A673 (cell line): ENCODE measurements around the gene UBL4B. TPM values are rescaled to one million over a fixed set of nuclear protein-coding genes. Genes with fewer than 3 reads are reported as not detected.
A peak's percentile ranks its signal among the peaks of the same experiment; 100 is the strongest.

Source experiments
- Bru-seq: library from RNA; stranded (reverse); fragments of 400-500 nt; gene quantifications from one replicate; lab custom pipeline; 2021; lab: Mats Ljungman, UMichigan
- BruChase-seq, 2 experiments: library from RNA; stranded (reverse); fragments of 400-500 nt; gene quantifications; one replicate each; lab custom pipeline; 2021; lab: Mats Ljungman, UMichigan
- BruUV-seq: library from RNA; stranded (reverse); fragments of 400-500 nt; replicated peaks from 2 replicates; lab custom pipeline; 2021; lab: Mats Ljungman, UMichigan
- CTCF ChIA-PET: fragments of 300-600 bp; sonication (Branson Sonifier 250); formaldehyde crosslinking; loops from one replicate; lab custom pipeline; 2022; ENCODE audit warnings: antibody characterized with exemption; lab: Charles Lee
- POLR2A ChIA-PET: fragments of 300-600 bp; sonication (Branson Sonifier 250); formaldehyde crosslinking; loops from one replicate; lab custom pipeline; 2022; ENCODE audit warnings: antibody characterized with exemption; ENCODE audit not compliant: low non-redundant PET; lab: Charles Lee
- DNase-seq: peaks from one replicate; pipeline ENCODE4 v3.0.0-alpha.2; 2015; ENCODE audit warnings: low spot score
- H3K27ac ChIP-seq: fragments of 200-600 bp; sonication (generic); 2 replicates; pipeline ENCODE4 v1.5.1; 2016; ENCODE audit warnings: mixed run types, low read depth, mild to moderate bottlenecking, mixed read lengths, antibody characterized with exemption, low read length; ENCODE audit not compliant: poor library complexity, severe bottlenecking
- H3K27me3 ChIP-seq: fragments of 200-600 bp; sonication (generic); replicated peaks from 2 replicates; pipeline ENCODE4 v1.6.1; 2017; ENCODE audit warnings: mixed run types, low read depth, mild to moderate bottlenecking, mixed read lengths, antibody characterized with exemption, low read length; ENCODE audit not compliant: insufficient read depth, poor library complexity
- H3K36me3 ChIP-seq: fragments of 200-600 bp; sonication (generic); 2 replicates; pipeline ENCODE4 v1.6.1; 2016; ENCODE audit warnings: mixed run types, mild to moderate bottlenecking, mixed read lengths, antibody characterized with exemption, low read length; ENCODE audit not compliant: insufficient read depth, poor library complexity, severe bottlenecking
- H3K4me1 ChIP-seq: fragments of 200-600 bp; sonication (generic); 2 replicates; pipeline ENCODE4 v1.6.1; 2017; ENCODE audit warnings: mixed run types, mild to moderate bottlenecking, mixed read lengths, antibody characterized with exemption, low read length; ENCODE audit not compliant: insufficient read depth, poor library complexity, severe bottlenecking
- H3K4me3 ChIP-seq: fragments of 200-600 bp; sonication (generic); 2 replicates; pipeline ENCODE4 v1.5.1; 2016; ENCODE audit warnings: low read depth, mixed run types, mild to moderate bottlenecking, mixed read lengths, low read length; ENCODE audit not compliant: poor library complexity, severe bottlenecking
- H3K9me3 ChIP-seq: fragments of 200-600 bp; sonication (generic); 2 replicates; pipeline ENCODE4 v1.6.1; 2016; ENCODE audit warnings: mixed run types, low read depth, mild to moderate bottlenecking, mixed read lengths, antibody characterized with exemption, low read length; ENCODE audit not compliant: poor library complexity, severe bottlenecking
- CTCF ChIP-seq: fragments of 300-800, 200-600 bp; sonication (generic); conservative IDR thresholded peaks from 2 replicates; pipeline ENCODE4 v1.5.1; 2017; ENCODE audit warnings: low read depth, mild to moderate bottlenecking, antibody characterized with exemption, low read length, moderate library complexity, mixed read lengths
- EZH2 ChIP-seq: fragments of 200-600 bp; sonication (generic); IDR thresholded peaks from 2 replicates; pipeline ENCODE4 v1.6.1; 2017; ENCODE audit warnings: borderline replicate concordance, low read depth, mild to moderate bottlenecking, mixed read lengths, antibody characterized with exemption, low read length; ENCODE audit not compliant: poor library complexity, severe bottlenecking
- intact Hi-C: fragments of 100-400 bp; cut with micrococcal nuclease; formaldehyde crosslinking; loops from one replicate; pipeline ENCODE4 v1.10.0; 2022; ENCODE audit not compliant: unreplicated experiment
- long read RNA-seq: library from polyadenylated mRNA; stranded (forward); transcript quantifications from one replicate; pipeline ENCODE4 v2.0.0, GENCODE V29; 2022
- total RNA-seq: library from RNA; stranded (reverse); gene quantifications from 2 replicates; pipeline ENCODE4 v1.2.3, GENCODE V29; 2021

The UBL4B gene
- total RNA-seq = not detected in 2 replicates
- not detected for Bru-seq, nascent RNA
- not detected for BruChase-seq, experiment 1, labeled RNA remaining after a 2-hour chase
- percentile 32 among the genes with signal in this experiment for BruChase-seq, experiment 2, labeled RNA remaining after a 6-hour chase
- long read RNA-seq = 0 reads

DNA sequence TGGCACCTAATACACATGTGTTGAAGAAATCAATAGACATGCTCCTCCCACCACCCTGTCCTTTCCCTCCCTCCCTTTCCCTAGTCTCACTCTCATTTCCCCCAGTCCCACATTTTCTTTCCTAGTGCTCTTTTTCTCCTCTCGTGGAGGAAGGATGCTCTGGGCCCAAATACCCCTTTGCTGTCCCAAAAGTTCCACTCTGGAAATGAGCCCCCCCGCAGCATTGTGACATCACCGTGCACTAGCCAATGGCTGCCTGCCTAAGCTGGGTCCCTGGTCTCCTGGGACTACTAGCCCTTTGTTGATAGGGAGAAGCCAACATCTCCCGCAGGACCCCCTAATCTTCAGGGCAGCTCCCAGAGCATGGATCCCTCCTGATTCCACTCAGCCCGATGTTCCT, at the start of gene UBL4B:
UBL4B (plus strand) TSS at position 301 of the 400 bp plus-strand sequence; CDS start at position 393, 92 bp downstream.
- ChIA-PET POLR2A (no interaction called here), CTCF (interaction anchor here (0.6 kb wide), 1 partner anchor 26 kb away, joined by 3 read pairs; no protein-coding TSS in a partner anchor)
- Histone ChIP-seq H3K4me3 (no peak within 1 kb of the TSS), H3K9me3 (no peaks in the 10 kb centered on the region), H3K36me3 (no peaks in the 10 kb centered on the region), H3K27me3 (peaks cover 92% of the 10 kb centered on the region), H3K4me1 (no peaks in the 10 kb centered on the region), H3K27ac (no peak within 1 kb of the TSS)
- intact Hi-C loops = loop anchor here (10.0 kb wide), 1 partner anchor 337 kb away; no protein-coding TSS in a partner anchor
- DNase-seq = no peak
- BruUV-seq = no TSS peak
- no peak for TF ChIP-seq CTCF
- no peak for TF ChIP-seq EZH2

DNA sequence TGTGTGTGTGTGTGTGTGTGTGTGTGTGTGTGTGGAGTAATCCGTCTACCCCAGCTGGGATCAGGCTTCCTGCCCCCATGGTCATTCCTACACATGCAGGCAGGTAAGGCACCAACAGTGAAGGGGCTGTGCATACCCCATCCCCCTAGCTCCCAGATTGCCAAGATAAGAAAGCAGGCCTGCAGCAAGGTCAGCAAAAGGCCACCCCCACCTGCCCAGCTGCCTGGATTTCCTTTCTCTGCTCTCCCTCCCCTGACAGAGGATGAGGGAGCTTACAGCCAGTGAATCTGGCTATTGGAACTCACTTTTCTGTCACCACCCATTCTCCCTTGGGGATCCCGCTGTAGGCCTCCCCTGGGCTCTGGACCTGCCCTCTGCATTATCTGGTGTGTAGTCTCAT, 49.6 kb upstream of the UBL4B start:
- no peak for DNase-seq
- Histone ChIP-seq H3K27ac (no peak overlapping the region), H3K27me3 (no peaks in the 10 kb centered on the region), H3K4me1 (peaks cover 19% of the 10 kb centered on the region), H3K9me3 (no peaks in the 10 kb centered on the region), H3K4me3 (no peak overlapping the region), H3K36me3 (no peaks in the 10 kb centered on the region)
- CTCF ChIA-PET = interaction anchor here (0.6 kb wide), 1 partner anchor 54 kb away, joined by 7 read pairs; no protein-coding TSS in a partner anchor
- no peak for TF ChIP-seq EZH2
- no peak for TF ChIP-seq CTCF
- no TSS peak for BruUV-seq
- POLR2A ChIA-PET = no interaction called here
- intact Hi-C loops = no loop called here

DNA sequence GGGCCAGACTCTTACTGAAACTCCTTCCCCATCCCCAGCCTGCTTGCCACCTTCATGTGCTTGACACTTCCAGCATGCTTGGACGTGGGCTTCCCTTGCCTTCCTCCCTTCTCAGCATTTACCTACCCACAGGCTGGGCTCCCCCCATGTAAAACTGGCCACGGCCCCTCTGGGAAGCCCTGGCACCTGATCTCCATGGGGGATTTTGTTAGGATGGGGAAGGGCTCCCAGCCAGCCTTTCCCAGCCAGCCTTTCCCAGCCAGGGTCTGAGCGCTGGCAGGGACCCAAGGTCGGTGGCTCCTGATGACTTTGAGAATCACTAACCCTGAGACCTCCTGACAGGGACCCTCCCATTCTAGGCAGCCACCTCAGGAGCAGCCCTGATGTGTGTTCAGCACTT, 48.5 kb upstream of the UBL4B start:
- DNase-seq = no peak
- no peaks in the 10 kb centered on the region for H3K27me3 ChIP-seq
- H3K4me1 ChIP-seq = peaks cover 19% of the 10 kb centered on the region
- no peak overlapping the region for H3K4me3 ChIP-seq
- no TSS peak for BruUV-seq
- no peaks in the 10 kb centered on the region for H3K36me3 ChIP-seq
- ChIA-PET POLR2A (no interaction called here), CTCF (no interaction called here)
- H3K27ac ChIP-seq = no peak overlapping the region
- intact Hi-C loops = no loop called here
- TF ChIP-seq CTCF = no peak
- TF ChIP-seq EZH2 = no peak
- H3K9me3 ChIP-seq = no peaks in the 10 kb centered on the region
